GM19324 (cell line): Measurements from ENCODE around the gene TOB2.

Experiments used
- ATAC-seq: cut with Tn5 transposase; IDR thresholded peaks from one replicate; pipeline ENCODE4 v1.9.1; 2021; ENCODE audit warnings: mild to moderate bottlenecking, moderate library complexity; ENCODE audit not compliant: unreplicated experiment, low FRiP score

Gene TOB2

GRCh38 chr22:41446639-41447434 is at the start of gene TOB2:
TSS of gene TOB2 (minus strand) at chr22:41446801. CDS start at chr22:41437345, 9,456 bp downstream.
- ATAC-seq, result peak; percentile 52

- no peak for ATAC-seq
Measured at GRCh38 chr22:41491374-41492100, 44.9 kb upstream of the TOB2 start.

GRCh38 chr22:41488596-41489385 is 42.2 kb upstream of the TOB2 start:
- ATAC-seq, result no peak

- ATAC-seq, result no peak
Measured at GRCh38 chr22:41488076-41488475, 41.5 kb upstream of the TOB2 start.

- ATAC-seq, result no peak
Measured at GRCh38 chr22:41487037-41487935, 40.7 kb upstream of the TOB2 start.

- ATAC-seq, result no peak
Measured at GRCh38 chr22:41485033-41485432, 38.4 kb upstream of the TOB2 start.

GRCh38 chr22:41482319-41482935 is 35.8 kb upstream of the TOB2 start:
- no peak for ATAC-seq

- no peak for ATAC-seq
Measured at GRCh38 chr22:41481925-41482318, 35.3 kb upstream of the TOB2 start.

GRCh38 chr22:41481131-41481830 is 34.7 kb upstream of the TOB2 start:
- no peak for ATAC-seq

GRCh38 chr22:41480397-41480735 is 33.8 kb upstream of the TOB2 start:
- no peak for ATAC-seq

GRCh38 chr22:41479671-41480396 is 33.2 kb upstream of the TOB2 start:
- ATAC-seq, result no peak

- no peak for ATAC-seq
Measured at GRCh38 chr22:41478891-41479521, 32.4 kb upstream of the TOB2 start.

GRCh38 chr22:41478473-41478872 is 31.9 kb upstream of the TOB2 start:
- ATAC-seq, result no peak

GRCh38 chr22:41474872-41475451 is 28.4 kb upstream of the TOB2 start:
- no peak for ATAC-seq

GRCh38 chr22:41471568-41471967 is 25.0 kb upstream of the TOB2 start:
- ATAC-seq, result no peak

GRCh38 chr22:41470886-41471285 is 24.3 kb upstream of the TOB2 start:
- ATAC-seq, result no peak

- ATAC-seq, result no peak
Measured at GRCh38 chr22:41469218-41469851, 22.7 kb upstream of the TOB2 start.
